NT2/D1 (cell line): ENCODE measurements around the gene PAPPA.

Source experiments
- SUZ12 ChIP-seq: IDR thresholded peaks from 2 replicates; pipeline ENCODE4 v1.6.1; 2011; ENCODE audit not compliant: insufficient read length, insufficient read depth; ENCODE audit errors: extremely low read depth
- YY1 ChIP-seq: IDR thresholded peaks from 2 replicates; pipeline ENCODE4 v1.6.1; 2011; ENCODE audit not compliant: insufficient read length, insufficient read depth
- ZNF274 ChIP-seq: IDR thresholded peaks from 2 replicates; pipeline ENCODE4 v1.6.1; 2011; ENCODE audit warnings: mild to moderate bottlenecking, low read depth, low read length

- TF ChIP-seq YY1 (no peak), SUZ12 (no peak), ZNF274 (no peak)
Observed at GRCh38 chr9:116191576-116192415, 38.2 kb downstream of the PAPPA start.
